Activated B cell treated with CpG ODN at 0.5 μM for 24 hours (primary cell): ENCODE results near the gene AOPEP. TPM values are rescaled to one million over a fixed set of nuclear protein-coding genes. Genes with fewer than 3 reads are reported as not detected.

Source experiments
- ATAC-seq: fragments of 200-7000 bp; cut with Tn5 transposase; one replicate; pipeline ENCODE4 v1.10.0; 2021; ENCODE audit warnings: low read depth, mild to moderate bottlenecking, moderate library complexity
- CTCF ChIA-PET: fragments of 350-600 bp; sonication (Branson Sonifier 250); formaldehyde crosslinking; loops from one replicate; lab custom pipeline; 2021; ENCODE audit warnings: antibody characterized with exemption; lab: Charles Lee
- POLR2A ChIA-PET: fragments of 350-600 bp; sonication (Branson Sonifier 250); formaldehyde crosslinking; loops from one replicate; lab custom pipeline; 2021; ENCODE audit warnings: antibody characterized with exemption; lab: Charles Lee
- DNase-seq: peaks from one replicate; pipeline ENCODE4 v3.0.0; 2022
- H3K27ac Mint-ChIP-seq: one replicate; pipeline ENCODE4 v1.8.0; 2020; ENCODE audit warnings: mixed read lengths
- H3K27me3 Mint-ChIP-seq: one replicate; pipeline ENCODE4 v1.8.0; 2021; ENCODE audit warnings: mixed read lengths
- H3K36me3 Mint-ChIP-seq: one replicate; pipeline ENCODE4 v1.8.0; 2021; ENCODE audit warnings: low read depth, mixed read lengths
- H3K4me1 Mint-ChIP-seq: one replicate; pipeline ENCODE4 v1.8.0; 2021; ENCODE audit warnings: mixed read lengths
- H3K4me3 Mint-ChIP-seq: one replicate; pipeline ENCODE4 v1.8.0; 2020; ENCODE audit warnings: mild to moderate bottlenecking, mixed read lengths
- H3K9me3 Mint-ChIP-seq: one replicate; pipeline ENCODE4 v1.8.0; 2020; ENCODE audit warnings: mixed read lengths
- intact Hi-C: fragments of 100-400 bp; cut with micrococcal nuclease; formaldehyde crosslinking; loops from one replicate; pipeline ENCODE4 v1.15.1; 2024
- total RNA-seq: library from RNA; stranded (reverse); gene quantifications from 2 replicates; pipeline ENCODE4 v1.2.3, GENCODE V29; 2022
- TF ChIP-seq, protein P1 (sequence below): fragments of 200-600 bp; IDR thresholded peaks from one replicate; pipeline ENCODE4 v1.8.0; 2022; ENCODE audit warnings: antibody characterized with exemption, mild to moderate bottlenecking

Gene AOPEP
- total RNA-seq, 1 donor from 2014 or later = 20.4 TPM

- H3K9me3 Mint-ChIP-seq = no peaks in the 10 kb centered on the region
Observed at GRCh38 chr9:94794476-94795167, 68.1 kb downstream of the AOPEP start.

GRCh38 chr9:94796687-94797086, 70.2 kb downstream of the AOPEP start:
- CTCF ChIA-PET = interaction anchor here (1.1 kb wide), 1 partner anchor 13 kb away, joined by 3 read pairs; no protein-coding TSS in a partner anchor

More at GRCh38 chr9:94794476-94795167, 68.1 kb downstream of the AOPEP start:
- intact Hi-C loops = no loop called here
- ChIA-PET POLR2A (interaction anchor here (0.6 kb wide), 1 partner anchor 83 kb away, joined by 3 read pairs; no protein-coding TSS in a partner anchor), CTCF (no interaction called here)
- Mint-ChIP-seq H3K4me3 (no peak overlapping the region), H3K4me1 (no peaks in the 10 kb centered on the region), H3K36me3 (peaks cover 50% of the 10 kb centered on the region), H3K27ac (no peak overlapping the region), H3K27me3 (no peaks in the 10 kb centered on the region)
- ATAC-seq (no peak), DNase-seq (no peak)
- TF ChIP-seq, protein P1, sequence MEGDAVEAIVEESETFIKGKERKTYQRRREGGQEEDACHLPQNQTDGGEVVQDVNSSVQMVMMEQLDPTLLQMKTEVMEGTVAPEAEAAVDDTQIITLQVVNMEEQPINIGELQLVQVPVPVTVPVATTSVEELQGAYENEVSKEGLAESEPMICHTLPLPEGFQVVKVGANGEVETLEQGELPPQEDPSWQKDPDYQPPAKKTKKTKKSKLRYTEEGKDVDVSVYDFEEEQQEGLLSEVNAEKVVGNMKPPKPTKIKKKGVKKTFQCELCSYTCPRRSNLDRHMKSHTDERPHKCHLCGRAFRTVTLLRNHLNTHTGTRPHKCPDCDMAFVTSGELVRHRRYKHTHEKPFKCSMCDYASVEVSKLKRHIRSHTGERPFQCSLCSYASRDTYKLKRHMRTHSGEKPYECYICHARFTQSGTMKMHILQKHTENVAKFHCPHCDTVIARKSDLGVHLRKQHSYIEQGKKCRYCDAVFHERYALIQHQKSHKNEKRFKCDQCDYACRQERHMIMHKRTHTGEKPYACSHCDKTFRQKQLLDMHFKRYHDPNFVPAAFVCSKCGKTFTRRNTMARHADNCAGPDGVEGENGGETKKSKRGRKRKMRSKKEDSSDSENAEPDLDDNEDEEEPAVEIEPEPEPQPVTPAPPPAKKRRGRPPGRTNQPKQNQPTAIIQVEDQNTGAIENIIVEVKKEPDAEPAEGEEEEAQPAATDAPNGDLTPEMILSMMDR = no peak

DNA sequence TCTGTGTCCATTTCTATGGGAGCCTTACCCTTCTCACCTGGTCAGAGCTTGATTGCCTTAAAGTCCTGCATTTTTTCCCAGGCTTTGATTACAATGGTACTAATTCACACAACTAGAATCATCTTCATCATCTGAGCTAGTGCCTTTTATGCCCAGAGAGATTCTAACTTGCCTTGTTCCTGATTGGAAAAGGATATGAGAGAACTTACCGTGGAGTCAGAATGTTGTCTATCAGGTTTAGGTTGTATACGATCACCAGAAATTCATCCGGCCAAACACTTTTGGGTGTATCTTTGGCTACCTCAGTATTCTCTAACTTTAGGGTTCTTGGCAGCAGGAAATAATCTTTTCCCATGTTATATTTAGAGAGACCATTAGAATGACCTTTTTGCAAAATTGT, 71.7 kb downstream of the AOPEP start:
- Mint-ChIP-seq H3K27ac (no peak overlapping the region), H3K4me3 (no peak overlapping the region), H3K4me1 (peaks cover 2% of the 10 kb centered on the region), H3K36me3 (peaks cover 62% of the 10 kb centered on the region), H3K9me3 (no peaks in the 10 kb centered on the region), H3K27me3 (no peaks in the 10 kb centered on the region)
- DNase-seq = no peak
- CTCF ChIA-PET = no interaction called here
- no peak for ATAC-seq
- TF ChIP-seq, protein P1 = no peak
- intact Hi-C loops = no loop called here
- POLR2A ChIA-PET = no interaction called here

More at GRCh38 chr9:94796687-94797086, 70.2 kb downstream of the AOPEP start:
- no peak overlapping the region for H3K4me3 Mint-ChIP-seq
- no peaks in the 10 kb centered on the region for H3K9me3 Mint-ChIP-seq
- POLR2A ChIA-PET = no interaction called here
- DNase-seq (no peak), ATAC-seq (no peak)
- H3K4me1 Mint-ChIP-seq = no peaks in the 10 kb centered on the region
- peaks cover 60% of the 10 kb centered on the region for H3K36me3 Mint-ChIP-seq
- no peak overlapping the region for H3K27ac Mint-ChIP-seq
- intact Hi-C loops = no loop called here
- TF ChIP-seq, protein P1 = no peak
- H3K27me3 Mint-ChIP-seq = no peaks in the 10 kb centered on the region

DNA sequence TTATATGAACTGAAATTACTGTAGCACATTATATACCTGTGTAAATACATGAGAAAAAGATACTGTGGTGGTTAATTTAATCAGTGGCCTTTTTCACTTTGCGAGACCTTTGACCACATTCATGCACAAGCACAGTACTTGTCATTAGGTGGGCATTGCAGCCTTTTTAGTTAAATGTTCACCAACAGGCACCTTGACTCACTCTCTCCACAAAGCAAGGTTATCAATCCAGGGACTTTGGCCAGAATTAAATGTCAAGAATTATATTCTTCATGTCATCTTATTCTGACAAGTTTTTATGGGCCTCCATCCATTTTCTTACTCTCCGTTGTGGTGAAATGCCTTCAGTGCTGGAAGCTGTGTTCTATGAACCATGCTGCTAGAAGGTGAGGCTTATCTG, 72.2 kb downstream of the AOPEP start:
- ChIA-PET CTCF (no interaction called here), POLR2A (no interaction called here)
- H3K4me3 Mint-ChIP-seq = no peak overlapping the region
- TF ChIP-seq, protein P1 = no peak
- H3K27me3 Mint-ChIP-seq = no peaks in the 10 kb centered on the region
- DNase-seq (no peak), ATAC-seq (no peak)
- H3K9me3 Mint-ChIP-seq = no peaks in the 10 kb centered on the region
- H3K36me3 Mint-ChIP-seq = peaks cover 60% of the 10 kb centered on the region
- intact Hi-C loops = no loop called here
- no peak overlapping the region for H3K27ac Mint-ChIP-seq
- H3K4me1 Mint-ChIP-seq = peaks cover 2% of the 10 kb centered on the region

DNA sequence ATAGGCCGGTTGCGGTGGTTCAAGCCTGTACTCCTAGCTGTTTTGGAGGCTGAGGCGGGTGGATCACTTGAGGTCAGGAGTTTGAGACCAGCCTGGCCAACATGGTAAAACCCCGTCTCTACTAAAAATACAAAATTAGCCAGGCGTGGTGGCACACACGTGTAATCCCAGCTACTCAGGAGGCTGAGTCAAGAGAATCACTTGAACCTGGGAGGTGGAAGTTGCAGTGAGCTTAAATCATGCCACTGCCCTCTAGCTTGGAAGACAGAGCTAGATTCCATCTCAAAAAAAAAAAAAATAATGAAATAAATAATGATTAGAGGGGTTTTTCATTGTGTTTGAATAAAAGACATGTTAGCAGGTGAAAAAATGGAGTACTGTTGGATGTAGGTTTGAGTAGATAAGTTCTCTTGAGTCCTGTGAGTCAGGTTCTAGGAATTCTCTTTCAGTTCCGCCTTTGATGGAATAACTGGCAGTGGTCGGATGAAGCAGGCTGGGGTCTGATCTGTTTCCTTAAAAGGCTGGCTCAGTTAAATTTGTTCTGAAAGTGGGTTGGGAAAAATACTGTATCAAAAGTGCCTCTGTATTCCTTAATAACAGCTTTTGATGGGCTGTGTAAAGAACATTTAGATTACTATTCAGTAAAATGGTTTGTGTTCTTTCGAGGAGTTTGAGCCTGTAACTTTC, 73.2 kb downstream of the AOPEP start:
- Mint-ChIP-seq H3K27me3 (no peaks in the 10 kb centered on the region), H3K36me3 (peaks cover 57% of the 10 kb centered on the region), H3K9me3 (no peaks in the 10 kb centered on the region), H3K27ac (no peak overlapping the region), H3K4me3 (no peak overlapping the region), H3K4me1 (peaks cover 2% of the 10 kb centered on the region)
- intact Hi-C loops = no loop called here
- CTCF ChIA-PET = no interaction called here
- TF ChIP-seq, protein P1 = no peak
- POLR2A ChIA-PET = no interaction called here
- DNase-seq = no peak
- no peak for ATAC-seq
